Sigmoid colon (tissue), 4 donors: ENCODE measurements around the gene NUDT3.

Experiments
- CTCF ChIP-seq, 4 experiments: fragments of 450-650 bp in 3 of 4; fragments of 200-600 bp in 1 of 4; IDR thresholded peaks; one replicate each; pipeline ENCODE4 v1.5.1; 2016 to 2019; ENCODE audit warnings: antibody characterized with exemption in 4 of 4, mild to moderate bottlenecking in 3 of 4, moderate library complexity in 2 of 4
- EP300 ChIP-seq, 4 donors: sonication (generic); formaldehyde crosslinking; IDR thresholded peaks; one replicate each; pipeline ENCODE4 v1.6.1; 2017; ENCODE audit warnings: antibody characterized with exemption in 4 of 4
- POLR2A ChIP-seq, 2 donors: fragments of 450-650 bp; IDR thresholded peaks; one replicate each; pipeline ENCODE4 v1.6.1; 2016; ENCODE audit warnings: antibody characterized with exemption in 2 of 2, mild to moderate bottlenecking in 2 of 2, moderate library complexity in 2 of 2
- POLR2AphosphoS5 ChIP-seq, 4 donors: sonication (generic); formaldehyde crosslinking; IDR thresholded peaks; one replicate each; pipeline ENCODE4 v1.6.1; 2017; ENCODE audit warnings: antibody characterized with exemption in 4 of 4

GRCh38 chr6:34349211-34349610 is 43.3 kb downstream of the NUDT3 start:
- TF ChIP-seq CTCF (IDR thresholded peaks at IDR 0.05) (no peak), POLR2A (IDR thresholded peaks at IDR 0.05) (no peak), POLR2AphosphoS5 (IDR thresholded peaks at IDR 0.05) (no peak), EP300 (IDR thresholded peaks at IDR 0.05) (no peak)
